Measurements from ENCODE around the gene TSPAN15. TPM values are rescaled to one million over a fixed set of nuclear protein-coding genes. Genes with fewer than 3 reads are reported as not detected.

Gene TSPAN15
- total RNA-seq, 6 donors from 2014 or later: 19.9 to 69.5 (median 63.0) TPM

- WGBS, 2 donors: 90% methylated on average over 9 to 15 of the region's 15 CpGs
- TF ChIP-seq EP300 (IDR thresholded peaks at IDR 0.05): no peak
- no peak for TF ChIP-seq CTCF (IDR thresholded peaks at IDR 0.05)
- TF ChIP-seq POLR2A (IDR thresholded peaks at IDR 0.05): no peak
- TF ChIP-seq POLR2AphosphoS5 (IDR thresholded peaks at IDR 0.05): no peak
- H3K4me1 ChIP-seq: peaks cover 6 to 15% (median 10%) of the 10 kb centered on the region in 4 donors
- no peak for ATAC-seq (ENCODE audit: low FRiP score in 2 of 2)
- H3K27ac ChIP-seq: peak overlapping the region in 1 of 4 donors; percentile 79
- peaks cover 0 to 26% (median 6%) of the 10 kb centered on the region in 4 donors for H3K36me3 ChIP-seq
- H3K4me3 ChIP-seq: no peak overlapping the region
- DNase-seq: no peak
- H3K27me3 ChIP-seq: no peaks in the 10 kb centered on the region
- no peaks in the 10 kb centered on the region for H3K9me3 ChIP-seq
These were observed 54.5 kb downstream of the TSPAN15 start for GRCh38 chr10:69505636-69506318.

- ATAC-seq (ENCODE audit: low FRiP score in 2 of 2): no peak
- no peaks in the 10 kb centered on the region for H3K27me3 ChIP-seq
- no peak overlapping the region for H3K4me3 ChIP-seq
- WGBS, 2 donors: 75 to 100% methylated on average over 3 of the region's 3 CpGs
- no peak for DNase-seq
- peaks cover 0 to 26% (median 6%) of the 10 kb centered on the region in 4 donors for H3K36me3 ChIP-seq
- H3K9me3 ChIP-seq: no peaks in the 10 kb centered on the region
- peaks cover 6 to 15% (median 10%) of the 10 kb centered on the region in 4 donors for H3K4me1 ChIP-seq
- peak overlapping the region in 3 of 4 donors; percentile 40 to 79 (median 55) for H3K27ac ChIP-seq
- TF ChIP-seq EP300 (IDR thresholded peaks at IDR 0.05): no peak
- no peak for TF ChIP-seq POLR2A (IDR thresholded peaks at IDR 0.05)
- no peak for TF ChIP-seq POLR2AphosphoS5 (IDR thresholded peaks at IDR 0.05)
- TF ChIP-seq CTCF (IDR thresholded peaks at IDR 0.05): no peak
These were observed 55.2 kb downstream of the TSPAN15 start for GRCh38 chr10:69506487-69506833.

- peak overlapping the region; percentile 40 to 79 (median 65) for H3K27ac ChIP-seq
These were observed 55.8 kb downstream of the TSPAN15 start for GRCh38 chr10:69506834-69507713.

GRCh38 chr10:69508738-69509340, 57.6 kb downstream of the TSPAN15 start:
- Histone ChIP-seq H3K36me3 (peaks cover 0 to 29% (median 0%) of the 10 kb centered on the region in 4 donors), H3K27ac (no peak overlapping the region), H3K9me3 (no peaks in the 10 kb centered on the region), H3K4me1 (peaks cover 6 to 15% (median 10%) of the 10 kb centered on the region in 4 donors), H3K27me3 (no peaks in the 10 kb centered on the region), H3K4me3 (no peak overlapping the region)
- WGBS, 2 donors: 87 to 95% methylated on average over 6 to 7 of the region's 7 CpGs
- DNase-seq: no peak
- no peak for TF ChIP-seq CTCF (IDR thresholded peaks at IDR 0.05)
- TF ChIP-seq EP300 (IDR thresholded peaks at IDR 0.05): no peak
- no peak for TF ChIP-seq POLR2A (IDR thresholded peaks at IDR 0.05)
- TF ChIP-seq POLR2AphosphoS5 (IDR thresholded peaks at IDR 0.05): no peak
- peak in 1 of 2 donors; percentile 5 for ATAC-seq (ENCODE audit: low FRiP score in 2 of 2)

More at GRCh38 chr10:69506834-69507713, 55.8 kb downstream of the TSPAN15 start:
- Histone ChIP-seq H3K27me3 (no peaks in the 10 kb centered on the region), H3K4me1 (peaks cover 6 to 15% (median 10%) of the 10 kb centered on the region in 4 donors), H3K4me3 (peak overlapping the region in 3 of 4 donors; percentile 7 to 35 (median 32)), H3K9me3 (no peaks in the 10 kb centered on the region), H3K36me3 (peaks cover 0 to 31% (median 6%) of the 10 kb centered on the region in 4 donors)
- WGBS, 2 donors: 66 to 71% methylated on average over 7 to 15 of the region's 19 CpGs
- DNase-seq (peak in 1 of 2 donors; percentile 75), ATAC-seq (ENCODE audit: low FRiP score in 2 of 2) (peak; percentile 8 to 55)
- TF ChIP-seq EP300 (IDR thresholded peaks at IDR 0.05) (no peak), POLR2AphosphoS5 (IDR thresholded peaks at IDR 0.05) (no peak), POLR2A (IDR thresholded peaks at IDR 0.05) (no peak), CTCF (IDR thresholded peaks at IDR 0.05) (no peak)
